Measurements from ENCODE around the gene FLYWCH1.

The FLYWCH1 gene

DNA sequence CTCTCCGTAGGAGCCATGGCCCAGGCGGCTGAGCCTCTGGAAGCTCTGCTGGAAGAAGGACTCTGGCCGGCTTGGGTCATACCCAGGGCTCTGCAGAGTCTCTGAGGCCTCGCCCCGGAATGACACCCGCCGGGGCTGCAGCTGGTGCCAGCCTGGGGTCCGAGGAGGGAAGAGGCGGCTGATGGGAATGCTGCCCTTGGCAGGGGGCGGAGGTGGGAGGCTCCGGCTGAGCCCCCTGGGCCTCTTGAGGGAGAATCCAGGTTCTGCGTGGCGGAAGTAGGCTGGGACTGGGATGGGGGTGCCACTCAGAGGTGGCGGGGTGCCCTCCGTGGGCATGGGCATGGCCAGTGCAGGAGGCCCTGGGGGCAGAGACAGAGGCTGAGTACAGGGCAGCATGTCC is 64.9 kb downstream of the FLYWCH1 start:
- Histone ChIP-seq H3K4me1 (ENCODE audit: insufficient read depth, low read length) (peaks cover 70% of the 10 kb centered on the region), H3K4me2 (ENCODE audit: insufficient read depth, low read length) (peak overlapping the region; percentile 44; the same call in 1 of the 2 replicates), H3K36me3 (ENCODE audit: insufficient read depth, low read length) (peaks cover 78% of the 10 kb centered on the region), H3K27ac (ENCODE audit: low read length) (no peak overlapping the region), H3K4me3 (ENCODE audit: low read depth in 1 of 2, low read length in 2 of 2) (no peak overlapping the region), H3K9ac (ENCODE audit: low read depth, low read length) (peak overlapping the region; percentile 9; the same call in 1 of the 2 replicates), H2AFZ (ENCODE audit: low read depth, low read length) (no peak overlapping the region), H3K27me3 (ENCODE audit: insufficient read depth, low read length, poor library complexity) (no peaks in the 10 kb centered on the region), H3K9me3 (ENCODE audit: insufficient read depth, low read length, severe bottlenecking) (no peaks in the 10 kb centered on the region), H3K79me2 (ENCODE audit: insufficient read depth, low read length) (peaks cover 80% of the 10 kb centered on the region), H4K20me1 (ENCODE audit: insufficient read depth, low read length) (peaks cover 69% of the 10 kb centered on the region)
- DNase-seq (no peak), ATAC-seq (ENCODE audit: insufficient read depth, low read depth) (no peak)
- TF ChIP-seq, protein P1, sequence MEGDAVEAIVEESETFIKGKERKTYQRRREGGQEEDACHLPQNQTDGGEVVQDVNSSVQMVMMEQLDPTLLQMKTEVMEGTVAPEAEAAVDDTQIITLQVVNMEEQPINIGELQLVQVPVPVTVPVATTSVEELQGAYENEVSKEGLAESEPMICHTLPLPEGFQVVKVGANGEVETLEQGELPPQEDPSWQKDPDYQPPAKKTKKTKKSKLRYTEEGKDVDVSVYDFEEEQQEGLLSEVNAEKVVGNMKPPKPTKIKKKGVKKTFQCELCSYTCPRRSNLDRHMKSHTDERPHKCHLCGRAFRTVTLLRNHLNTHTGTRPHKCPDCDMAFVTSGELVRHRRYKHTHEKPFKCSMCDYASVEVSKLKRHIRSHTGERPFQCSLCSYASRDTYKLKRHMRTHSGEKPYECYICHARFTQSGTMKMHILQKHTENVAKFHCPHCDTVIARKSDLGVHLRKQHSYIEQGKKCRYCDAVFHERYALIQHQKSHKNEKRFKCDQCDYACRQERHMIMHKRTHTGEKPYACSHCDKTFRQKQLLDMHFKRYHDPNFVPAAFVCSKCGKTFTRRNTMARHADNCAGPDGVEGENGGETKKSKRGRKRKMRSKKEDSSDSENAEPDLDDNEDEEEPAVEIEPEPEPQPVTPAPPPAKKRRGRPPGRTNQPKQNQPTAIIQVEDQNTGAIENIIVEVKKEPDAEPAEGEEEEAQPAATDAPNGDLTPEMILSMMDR (IDR thresholded peaks at IDR 0.05; ENCODE audit: borderline replicate concordance, extremely low read depth, low read length, poor library complexity, severe bottlenecking) = no peak
- no peak for TF ChIP-seq EZH2 (IDR thresholded peaks at IDR 0.05; ENCODE audit: borderline replicate concordance, low read depth, low read length, severe bottlenecking)

DNA sequence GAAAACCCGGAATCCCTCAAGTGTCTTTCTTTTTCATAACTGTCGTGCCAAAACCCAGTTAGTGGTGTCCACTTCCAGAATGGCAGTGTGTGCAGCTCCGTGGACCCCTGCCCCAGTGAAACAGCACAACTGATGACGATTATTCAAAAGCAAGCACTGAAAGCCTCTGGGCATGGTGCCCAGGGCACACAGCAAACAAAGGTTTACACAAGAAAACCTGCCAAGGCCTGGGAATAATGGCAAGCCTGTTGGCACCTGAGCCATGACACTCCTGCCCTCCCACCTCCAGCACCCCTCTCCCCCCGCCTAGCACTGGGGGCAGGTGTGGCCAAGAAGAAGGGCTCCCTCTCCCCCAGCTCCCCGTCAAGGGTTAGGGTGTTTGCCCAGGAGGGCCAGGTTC is 65.7 kb downstream of the FLYWCH1 start:
- no peaks in the 10 kb centered on the region for H3K9me3 ChIP-seq (ENCODE audit: insufficient read depth, low read length, severe bottlenecking)

GRCh38 chr16:2979669-2980226 is 68.0 kb downstream of the FLYWCH1 start:
- Histone ChIP-seq H3K79me2 (ENCODE audit: insufficient read depth, low read length) (peaks cover 63% of the 10 kb centered on the region), H2AFZ (ENCODE audit: low read depth, low read length) (peak overlapping the region; percentile 83), H3K27ac (ENCODE audit: low read length) (peak overlapping the region; percentile 100), H3K4me1 (ENCODE audit: insufficient read depth, low read length) (peaks cover 67% of the 10 kb centered on the region), H3K9ac (ENCODE audit: low read depth, low read length) (peak overlapping the region; percentile 100), H3K4me3 (ENCODE audit: low read depth in 1 of 2, low read length in 2 of 2) (peak overlapping the region; percentile 77 to 82), H4K20me1 (ENCODE audit: insufficient read depth, low read length) (peaks cover 40% of the 10 kb centered on the region), H3K4me2 (ENCODE audit: insufficient read depth, low read length) (peak overlapping the region; percentile 84), H3K36me3 (ENCODE audit: insufficient read depth, low read length) (peaks cover 47% of the 10 kb centered on the region), H3K27me3 (ENCODE audit: insufficient read depth, low read length, poor library complexity) (no peaks in the 10 kb centered on the region), H3K9me3 (ENCODE audit: insufficient read depth, low read length, severe bottlenecking) (no peaks in the 10 kb centered on the region)
- DNase-seq (peak; percentile 70), ATAC-seq (ENCODE audit: insufficient read depth, low read depth) (peak; percentile 46)
- TF ChIP-seq, protein P1 (IDR thresholded peaks at IDR 0.05; ENCODE audit: borderline replicate concordance, extremely low read depth, low read length, poor library complexity, severe bottlenecking) = no peak
- no peak for TF ChIP-seq EZH2 (IDR thresholded peaks at IDR 0.05; ENCODE audit: borderline replicate concordance, low read depth, low read length, severe bottlenecking)

More for the DNA sequence above, 65.7 kb downstream of the FLYWCH1 start:
- Histone ChIP-seq H3K27me3 (ENCODE audit: insufficient read depth, low read length, poor library complexity) (no peaks in the 10 kb centered on the region), H3K36me3 (ENCODE audit: insufficient read depth, low read length) (peaks cover 70% of the 10 kb centered on the region), H4K20me1 (ENCODE audit: insufficient read depth, low read length) (peaks cover 62% of the 10 kb centered on the region), H3K4me1 (ENCODE audit: insufficient read depth, low read length) (peaks cover 65% of the 10 kb centered on the region), H3K4me2 (ENCODE audit: insufficient read depth, low read length) (peak overlapping the region; percentile 44), H3K9ac (ENCODE audit: low read depth, low read length) (peak overlapping the region; percentile 28), H3K79me2 (ENCODE audit: insufficient read depth, low read length) (peaks cover 72% of the 10 kb centered on the region), H2AFZ (ENCODE audit: low read depth, low read length) (no peak overlapping the region), H3K27ac (ENCODE audit: low read length) (peak overlapping the region; percentile 3), H3K4me3 (ENCODE audit: low read depth in 1 of 2, low read length in 2 of 2) (peak overlapping the region in 1 of 2 experiments; percentile 35; a peak in 1 of 4 replicates)
- ATAC-seq (ENCODE audit: insufficient read depth, low read depth) (no peak), DNase-seq (no peak)
- TF ChIP-seq EZH2 (IDR thresholded peaks at IDR 0.05; ENCODE audit: borderline replicate concordance, low read depth, low read length, severe bottlenecking) = no peak
- TF ChIP-seq, protein P1 (IDR thresholded peaks at IDR 0.05; ENCODE audit: borderline replicate concordance, extremely low read depth, low read length, poor library complexity, severe bottlenecking) = no peak

Measured in DND-41 (cell line).